KBM-7 (cell line): ENCODE results near the gene UNG.
A peak's percentile ranks its signal among the peaks of the same experiment; 100 is the strongest.
"Not testable (repeated sequence)": the region's sequence is repeated elsewhere in the genome, so short reads cannot be mapped to it uniquely, and the experiment has no call there.

Source experiments
- DNase-seq: peaks from one replicate; pipeline ENCODE4 v3.0.0-alpha.2; 2015
- in situ Hi-C: fragments of 300-500 bp; cut with MboI; formaldehyde crosslinking; loops from 2 replicates; pipeline ENCODE4 v1.14.3; 2020; ENCODE audit warnings: low sequenced_read_pairs, low pct_unique_long_range_greater_than_20kb, mixed read lengths

The UNG gene

GRCh38 chr12:109097435-109098182, at the start of gene UNG:
Gene UNG (plus strand): TSS chr12:109097597. CDS start chr12:109097680, 83 bp downstream.
- peak; percentile 94 for DNase-seq
- in situ Hi-C loops = no loop called here

- in situ Hi-C loops, DNase-seq: not testable (repeated sequence)
These were observed 48.7 kb upstream of the UNG start for GRCh38 chr12:109048706-109049105.

GRCh38 chr12:109049794-109050193, 47.6 kb upstream of the UNG start:
- DNase-seq, in situ Hi-C loops: not testable (repeated sequence)

- in situ Hi-C loops = no loop called here
- no peak for DNase-seq
These were observed 45.3 kb upstream of the UNG start for GRCh38 chr12:109052097-109052413.

- DNase-seq = peak; percentile 86
- in situ Hi-C loops = no loop called here
These were observed 44.7 kb upstream of the UNG start, which contains the start of gene USP30 for GRCh38 chr12:109052414-109053323. Gene USP30 (plus strand): TSS chr12:109052576. CDS start chr12:109052679, 103 bp downstream.

- in situ Hi-C loops = no loop called here
- DNase-seq = peak; percentile 4
These were observed 43.8 kb upstream of the UNG start for GRCh38 chr12:109053382-109054123.

GRCh38 chr12:109054124-109054513, 43.3 kb upstream of the UNG start:
- in situ Hi-C loops, DNase-seq: not testable (repeated sequence)

- in situ Hi-C loops = no loop called here
- no peak for DNase-seq
These were observed 42.9 kb upstream of the UNG start for GRCh38 chr12:109054520-109054919.

GRCh38 chr12:109056891-109057290, 40.5 kb upstream of the UNG start:
- in situ Hi-C loops = no loop called here
- no peak for DNase-seq

GRCh38 chr12:109057376-109057775, 40.0 kb upstream of the UNG start:
- no peak for DNase-seq
- in situ Hi-C loops = no loop called here

GRCh38 chr12:109058773-109059172, 38.6 kb upstream of the UNG start:
- DNase-seq = no peak
- in situ Hi-C loops = no loop called here

GRCh38 chr12:109064143-109064542, 33.3 kb upstream of the UNG start:
- in situ Hi-C loops = no loop called here
- DNase-seq = no peak

GRCh38 chr12:109065154-109065852, 32.1 kb upstream of the UNG start:
- in situ Hi-C loops = no loop called here
- no peak for DNase-seq

GRCh38 chr12:109065853-109066193, 31.6 kb upstream of the UNG start:
- in situ Hi-C loops = no loop called here
- DNase-seq = no peak

- no peak for DNase-seq
- in situ Hi-C loops = no loop called here
These were observed 27.8 kb upstream of the UNG start for GRCh38 chr12:109069307-109070271.

- in situ Hi-C loops = no loop called here
- no peak for DNase-seq
These were observed 22.5 kb upstream of the UNG start for GRCh38 chr12:109074866-109075265.

- no peak for DNase-seq
- in situ Hi-C loops = no loop called here
These were observed 14.6 kb upstream of the UNG start for GRCh38 chr12:109082751-109083150.

GRCh38 chr12:109084425-109084824, 13.0 kb upstream of the UNG start:
- in situ Hi-C loops = no loop called here
- DNase-seq = no peak
